ENCODE results near the gene RASSF1.

RASSF1 gene

GRCh38 chr3:50340448-50341329, at the start of gene RASSF1:
TSS of gene RASSF1 (minus strand) at chr3:50340836. CDS start at chr3:50340805, 31 bp downstream.
- peak; percentile 90 for DNase-seq

GRCh38 chr3:50389414-50389767, 48.8 kb upstream of the RASSF1 start:
- no peak for DNase-seq

- DNase-seq: no peak
Observed at GRCh38 chr3:50388720-50389413, 48.2 kb upstream of the RASSF1 start.

- DNase-seq: no peak
Observed at GRCh38 chr3:50388016-50388719, 47.5 kb upstream of the RASSF1 start.

- no peak for DNase-seq
Observed at GRCh38 chr3:50385754-50386153, 45.1 kb upstream of the RASSF1 start.

- DNase-seq: no peak
Observed at GRCh38 chr3:50383750-50384149, 43.1 kb upstream of the RASSF1 start.

GRCh38 chr3:50382722-50383121, 42.1 kb upstream of the RASSF1 start:
- DNase-seq: no peak

- no peak for DNase-seq
Observed at GRCh38 chr3:50381383-50381782, 40.7 kb upstream of the RASSF1 start.

GRCh38 chr3:50380405-50381085, 39.9 kb upstream of the RASSF1 start:
- no peak for DNase-seq

GRCh38 chr3:50378757-50379156, 38.1 kb upstream of the RASSF1 start:
- no peak for DNase-seq

- no peak for DNase-seq
Observed at GRCh38 chr3:50378024-50378423, 37.4 kb upstream of the RASSF1 start.

- no peak for DNase-seq
Observed at GRCh38 chr3:50375258-50375931, 34.8 kb upstream of the RASSF1 start.

- no peak for DNase-seq
Observed at GRCh38 chr3:50374363-50375257, 34.0 kb upstream of the RASSF1 start.

- no peak for DNase-seq
Observed at GRCh38 chr3:50373146-50374051, 32.8 kb upstream of the RASSF1 start.

GRCh38 chr3:50372349-50372748, 31.7 kb upstream of the RASSF1 start:
- no peak for DNase-seq

- no peak for DNase-seq
Observed at GRCh38 chr3:50371133-50371685, 30.6 kb upstream of the RASSF1 start.

- DNase-seq: no peak
Observed at GRCh38 chr3:50370594-50370993, 30.0 kb upstream of the RASSF1 start.

- no peak for DNase-seq
Observed at GRCh38 chr3:50369012-50369670, 28.5 kb upstream of the RASSF1 start.

- DNase-seq: no peak
Observed at GRCh38 chr3:50365842-50366220, 25.2 kb upstream of the RASSF1 start.
